ENCODE results near the gene CFDP1. TPM values are rescaled to one million over a fixed set of nuclear protein-coding genes. Genes with fewer than 3 reads are reported as not detected.
"Not testable (repeated sequence)": the region's sequence is repeated elsewhere in the genome, so short reads cannot be mapped to it uniquely, and the experiment has no call there.

Gene CFDP1
- total RNA-seq, 4 donors from 2014 or later, result 36.7 to 81.4 (median 48.2) TPM

DNA sequence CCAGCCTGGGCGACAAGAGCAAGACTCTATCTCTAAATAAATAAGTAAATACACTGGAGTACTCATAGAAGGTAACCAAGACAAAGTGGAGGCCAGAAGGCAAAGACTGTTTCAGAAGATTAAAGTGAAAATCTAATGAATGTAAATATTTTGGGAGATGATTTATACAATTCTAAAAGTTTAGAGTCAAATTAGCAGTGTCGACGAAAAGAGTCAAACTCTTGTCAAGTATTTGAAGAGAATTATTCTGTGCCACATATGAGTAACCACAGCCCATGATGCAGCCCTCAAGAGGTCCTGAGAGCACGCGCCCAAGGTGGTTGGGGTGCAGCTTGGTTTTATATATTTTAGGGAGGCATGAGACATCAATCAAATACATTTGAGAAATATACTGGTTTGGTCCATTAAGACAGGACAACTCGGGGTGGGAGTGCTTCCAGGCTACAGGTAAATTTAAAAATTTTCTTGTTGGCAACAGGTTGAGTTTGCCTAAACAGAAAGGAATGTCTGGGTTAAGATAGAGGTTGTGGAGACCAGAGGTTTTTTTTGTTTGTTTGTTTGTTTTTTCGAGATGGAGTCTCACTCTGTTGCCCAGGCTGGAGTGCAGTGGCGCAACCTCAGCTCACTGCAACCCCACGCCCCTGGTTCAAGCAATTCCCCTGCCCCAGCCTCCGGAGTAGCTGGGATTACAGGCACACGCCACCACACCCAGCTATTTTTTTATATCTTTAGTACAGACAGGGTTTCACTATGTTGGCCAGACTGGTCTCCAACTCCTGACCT lies 3.5 kb downstream of the CFDP1 start:
- Histone ChIP-seq H3K4me3 (no peak overlapping the region), H3K27ac (no peak overlapping the region), H3K4me1 (peaks cover 25% of the 10 kb centered on the region), H3K27me3 (no peaks in the 10 kb centered on the region), H3K36me3 (no peaks in the 10 kb centered on the region), H3K9me3 (no peaks in the 10 kb centered on the region)
- WGBS, result 84% methylated on average over 11 of the region's 11 CpGs
- no peak for DNase-seq (ENCODE audit: low spot score in 2 of 2)
- TF ChIP-seq EP300 (IDR thresholded peaks at IDR 0.05), result no peak
- no peak for TF ChIP-seq POLR2A (IDR thresholded peaks at IDR 0.05)
- TF ChIP-seq, protein P1, sequence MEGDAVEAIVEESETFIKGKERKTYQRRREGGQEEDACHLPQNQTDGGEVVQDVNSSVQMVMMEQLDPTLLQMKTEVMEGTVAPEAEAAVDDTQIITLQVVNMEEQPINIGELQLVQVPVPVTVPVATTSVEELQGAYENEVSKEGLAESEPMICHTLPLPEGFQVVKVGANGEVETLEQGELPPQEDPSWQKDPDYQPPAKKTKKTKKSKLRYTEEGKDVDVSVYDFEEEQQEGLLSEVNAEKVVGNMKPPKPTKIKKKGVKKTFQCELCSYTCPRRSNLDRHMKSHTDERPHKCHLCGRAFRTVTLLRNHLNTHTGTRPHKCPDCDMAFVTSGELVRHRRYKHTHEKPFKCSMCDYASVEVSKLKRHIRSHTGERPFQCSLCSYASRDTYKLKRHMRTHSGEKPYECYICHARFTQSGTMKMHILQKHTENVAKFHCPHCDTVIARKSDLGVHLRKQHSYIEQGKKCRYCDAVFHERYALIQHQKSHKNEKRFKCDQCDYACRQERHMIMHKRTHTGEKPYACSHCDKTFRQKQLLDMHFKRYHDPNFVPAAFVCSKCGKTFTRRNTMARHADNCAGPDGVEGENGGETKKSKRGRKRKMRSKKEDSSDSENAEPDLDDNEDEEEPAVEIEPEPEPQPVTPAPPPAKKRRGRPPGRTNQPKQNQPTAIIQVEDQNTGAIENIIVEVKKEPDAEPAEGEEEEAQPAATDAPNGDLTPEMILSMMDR (IDR thresholded peaks at IDR 0.05), result no peak
- no peak for TF ChIP-seq POLR2AphosphoS5 (IDR thresholded peaks at IDR 0.05)

DNA sequence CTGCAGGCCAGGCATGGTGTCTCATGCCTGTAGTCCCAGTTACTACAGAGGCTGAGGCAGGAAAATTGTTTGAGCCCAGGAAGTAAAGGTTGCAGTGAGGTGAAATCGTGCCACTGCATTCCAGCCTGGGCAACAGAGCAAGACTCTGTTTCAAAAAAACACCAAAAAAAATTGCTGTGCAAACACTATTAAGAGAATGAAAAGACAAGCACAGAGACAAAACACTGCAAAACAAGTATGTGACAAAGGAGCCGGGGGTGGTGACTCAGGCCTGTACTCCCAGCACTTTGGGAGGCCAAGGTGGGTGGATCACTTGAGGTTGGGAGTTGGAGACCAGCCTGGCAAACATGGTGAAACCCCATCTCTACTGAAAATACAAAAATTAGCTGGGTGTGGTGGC lies 6.8 kb downstream of the CFDP1 start:
- not testable (repeated sequence) for H3K27me3 ChIP-seq; H3K27ac ChIP-seq; H3K4me1 ChIP-seq; H3K4me3 ChIP-seq; H3K9me3 ChIP-seq; H3K36me3 ChIP-seq; DNase-seq (ENCODE audit: low spot score in 2 of 2)
- WGBS, result 53% methylated on average over 2 of the region's 2 CpGs

DNA sequence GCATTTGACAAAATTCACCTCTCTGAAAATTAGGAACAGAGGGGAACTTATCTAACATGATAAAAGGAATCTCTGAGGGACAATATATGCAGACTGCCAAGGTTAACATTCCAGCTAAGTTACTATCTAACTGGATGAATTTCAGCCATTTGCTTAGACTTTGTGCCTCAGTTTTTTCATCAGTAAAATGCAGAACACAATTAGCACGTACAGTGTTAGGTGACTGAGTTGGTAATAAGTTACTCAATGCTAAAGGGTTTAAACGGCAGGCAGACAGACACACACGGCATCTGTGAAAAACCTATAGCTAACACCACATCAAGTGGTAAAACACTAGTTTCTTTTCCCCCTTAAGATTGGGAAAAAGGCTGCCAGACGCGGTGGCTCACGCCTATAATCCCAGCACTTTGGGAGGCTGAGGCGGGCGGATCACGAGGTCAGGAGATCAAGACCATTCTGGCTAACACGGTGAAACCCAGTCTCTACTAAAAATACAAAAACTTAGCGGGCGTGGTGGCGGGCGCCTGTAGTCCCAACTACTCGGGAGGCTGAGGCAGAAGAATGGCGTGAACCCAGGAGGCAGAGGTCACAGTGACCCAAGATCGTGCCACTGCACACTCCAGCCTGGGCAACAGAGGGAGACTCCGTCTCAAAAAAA lies 9.1 kb downstream of the CFDP1 start:
- not testable (repeated sequence) for DNase-seq (ENCODE audit: low spot score in 2 of 2); H3K9me3 ChIP-seq; H3K27me3 ChIP-seq; H3K27ac ChIP-seq; H3K36me3 ChIP-seq; H3K4me3 ChIP-seq
- whole genome bisulfite sequencing, result 86% methylated on average over 18 of the region's 18 CpGs
- peaks cover 28% of the 10 kb centered on the region for H3K4me1 ChIP-seq

DNA sequence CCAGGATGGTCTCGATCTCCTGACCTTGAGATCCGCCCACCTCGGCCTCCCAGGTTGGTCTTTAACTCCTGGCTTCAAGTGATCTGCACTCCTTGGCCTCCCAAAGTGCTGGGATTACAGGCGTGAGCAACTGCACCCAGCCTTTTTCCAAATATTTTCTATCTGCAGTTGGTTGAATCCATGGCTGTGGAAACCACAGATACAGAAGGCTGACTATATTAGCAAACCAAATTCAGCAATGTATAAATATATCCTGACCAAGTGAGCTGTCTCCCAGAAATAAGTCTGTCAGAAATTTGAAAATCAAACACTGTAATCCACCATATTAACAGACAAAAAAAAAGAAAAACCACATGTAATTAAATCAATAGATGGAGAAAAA lies 9.6 kb downstream of the CFDP1 start:
- H3K27me3 ChIP-seq, result no peaks in the 10 kb centered on the region
- H3K4me1 ChIP-seq, result peaks cover 33% of the 10 kb centered on the region
- WGBS, result 70% methylated on average over 4 of the region's 4 CpGs
- TF ChIP-seq POLR2AphosphoS5 (IDR thresholded peaks at IDR 0.05), result no peak
- TF ChIP-seq POLR2A (IDR thresholded peaks at IDR 0.05), result no peak
- TF ChIP-seq, protein P1 (IDR thresholded peaks at IDR 0.05), result no peak
- no peak for TF ChIP-seq EP300 (IDR thresholded peaks at IDR 0.05)
- no peak overlapping the region for H3K27ac ChIP-seq
- DNase-seq (ENCODE audit: low spot score in 2 of 2), result no peak
- H3K4me3 ChIP-seq, result no peak overlapping the region
- H3K36me3 ChIP-seq, result no peaks in the 10 kb centered on the region
- no peaks in the 10 kb centered on the region for H3K9me3 ChIP-seq

DNA sequence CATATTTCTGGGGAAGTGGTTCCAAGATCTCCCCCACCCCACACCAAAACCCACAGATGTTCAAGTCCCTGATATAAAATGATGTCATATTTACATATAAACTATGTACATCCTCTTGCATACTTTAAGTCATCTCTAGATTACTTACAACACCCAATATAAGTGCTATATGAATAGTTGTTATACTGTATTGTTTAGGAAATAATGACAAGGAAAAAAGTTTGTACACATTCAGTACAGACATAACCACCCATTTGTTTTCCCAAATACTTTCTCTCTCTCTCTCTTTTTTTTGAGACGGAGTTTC lies 11.5 kb downstream of the CFDP1 start:
- Histone ChIP-seq H3K4me1 (peaks cover 33% of the 10 kb centered on the region), H3K27ac (no peak overlapping the region), H3K36me3 (no peaks in the 10 kb centered on the region), H3K4me3 (no peak overlapping the region), H3K27me3 (no peaks in the 10 kb centered on the region), H3K9me3 (no peaks in the 10 kb centered on the region)
- DNase-seq (ENCODE audit: low spot score in 2 of 2), result no peak
- 95% methylated on average over 1 of the region's 1 CpG for WGBS
- TF ChIP-seq POLR2AphosphoS5 (IDR thresholded peaks at IDR 0.05) (no peak), POLR2A (IDR thresholded peaks at IDR 0.05) (no peak), EP300 (IDR thresholded peaks at IDR 0.05) (no peak)
- TF ChIP-seq, protein P1 (IDR thresholded peaks at IDR 0.05), result no peak

DNA sequence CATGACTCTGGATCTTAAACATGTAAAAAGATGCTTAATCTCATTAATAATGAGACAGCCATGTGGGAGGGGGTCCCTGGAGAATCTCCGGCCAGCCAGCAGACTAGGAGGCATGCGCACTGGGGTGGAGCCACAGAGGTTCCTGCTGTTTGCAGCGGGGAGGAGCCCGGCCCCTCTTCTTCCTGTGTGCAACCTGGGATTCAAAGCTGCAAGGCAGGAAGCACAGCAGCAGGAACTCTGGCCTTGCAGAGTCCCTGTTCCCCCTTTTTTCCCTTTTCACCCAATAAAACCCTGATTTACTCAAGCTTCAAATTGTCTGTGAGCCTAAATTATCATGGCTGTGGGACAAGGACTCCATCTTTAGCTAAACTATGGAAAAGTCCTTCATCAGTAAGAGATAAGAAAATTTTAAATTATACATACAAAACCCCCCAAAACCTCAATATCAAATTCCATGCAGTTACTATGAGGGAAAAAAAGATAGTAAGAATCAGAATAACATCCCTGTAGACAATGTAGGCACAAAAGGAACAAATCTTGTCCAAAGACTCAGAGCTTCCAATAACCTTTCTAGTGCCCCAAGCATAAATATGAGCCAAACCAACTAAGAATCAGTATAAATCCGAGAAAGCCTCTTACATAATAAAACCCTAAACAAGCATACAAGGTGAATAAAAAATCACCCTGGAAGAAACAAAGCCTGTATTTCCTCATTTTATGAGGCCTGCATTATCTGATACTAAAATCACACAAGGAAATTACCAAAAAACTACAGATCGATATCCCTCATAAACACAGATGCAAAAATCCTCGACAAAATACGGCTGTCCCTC lies 12.1 kb downstream of the CFDP1 start:
- no peak overlapping the region for H3K4me3 ChIP-seq
- no peaks in the 10 kb centered on the region for H3K36me3 ChIP-seq
- no peaks in the 10 kb centered on the region for H3K9me3 ChIP-seq
- H3K27me3 ChIP-seq, result no peaks in the 10 kb centered on the region
- 29% methylated on average over 8 of the region's 8 CpGs for WGBS
- TF ChIP-seq POLR2AphosphoS5 (IDR thresholded peaks at IDR 0.05) (no peak), EP300 (IDR thresholded peaks at IDR 0.05) (no peak), POLR2A (IDR thresholded peaks at IDR 0.05) (no peak)
- TF ChIP-seq, protein P1 (IDR thresholded peaks at IDR 0.05), result no peak
- peaks cover 28% of the 10 kb centered on the region for H3K4me1 ChIP-seq
- H3K27ac ChIP-seq, result peak overlapping the region; percentile 40
- peak; percentile 80 to 86 for DNase-seq (ENCODE audit: low spot score in 2 of 2)

All from suprapubic skin (tissue), 4 donors.